GM18868 (cell line): ENCODE data around the gene SUPT3H.
"Not testable (repeated sequence)": the region's sequence is repeated elsewhere in the genome, so short reads cannot be mapped to it uniquely, and the experiment has no call there.

Experiments used
- ATAC-seq: cut with Tn5 transposase; IDR thresholded peaks from one replicate; pipeline ENCODE4 v1.9.1; 2021; ENCODE audit warnings: mild to moderate bottlenecking, moderate library complexity; ENCODE audit not compliant: unreplicated experiment

SUPT3H gene

DNA sequence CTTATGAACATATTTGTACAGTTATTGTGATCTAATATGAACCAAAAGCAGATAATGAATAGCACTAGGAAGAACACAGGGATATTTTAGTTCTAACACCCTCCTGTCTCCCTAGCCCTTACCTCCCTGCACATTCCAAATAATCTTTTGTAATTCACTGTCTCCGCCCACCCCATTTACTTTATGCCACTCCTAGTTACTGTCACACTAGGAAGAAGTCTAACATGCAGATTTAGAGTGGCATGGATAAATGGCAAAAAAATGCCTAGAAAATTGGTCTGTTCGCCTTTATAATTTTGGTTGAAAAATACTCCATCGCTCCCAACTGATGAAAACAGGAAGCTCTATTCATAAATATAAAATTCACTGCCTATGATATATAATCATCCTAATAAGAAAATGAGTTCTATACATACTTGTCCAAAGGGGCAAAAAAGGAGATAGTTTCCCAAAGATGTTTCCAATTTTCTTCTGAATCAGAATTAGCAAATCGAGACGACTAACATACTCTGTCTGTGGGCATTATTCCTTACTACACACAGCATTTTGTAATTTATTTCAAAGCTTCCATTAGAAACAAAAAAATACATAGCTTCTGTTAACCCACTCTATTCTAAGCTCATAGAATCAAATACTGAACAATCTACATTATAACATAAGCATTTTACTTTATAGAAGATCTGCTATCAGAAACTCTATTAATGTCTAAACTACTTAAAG, 50.9 kb downstream of the SUPT3H start:
- no peak for ATAC-seq

DNA sequence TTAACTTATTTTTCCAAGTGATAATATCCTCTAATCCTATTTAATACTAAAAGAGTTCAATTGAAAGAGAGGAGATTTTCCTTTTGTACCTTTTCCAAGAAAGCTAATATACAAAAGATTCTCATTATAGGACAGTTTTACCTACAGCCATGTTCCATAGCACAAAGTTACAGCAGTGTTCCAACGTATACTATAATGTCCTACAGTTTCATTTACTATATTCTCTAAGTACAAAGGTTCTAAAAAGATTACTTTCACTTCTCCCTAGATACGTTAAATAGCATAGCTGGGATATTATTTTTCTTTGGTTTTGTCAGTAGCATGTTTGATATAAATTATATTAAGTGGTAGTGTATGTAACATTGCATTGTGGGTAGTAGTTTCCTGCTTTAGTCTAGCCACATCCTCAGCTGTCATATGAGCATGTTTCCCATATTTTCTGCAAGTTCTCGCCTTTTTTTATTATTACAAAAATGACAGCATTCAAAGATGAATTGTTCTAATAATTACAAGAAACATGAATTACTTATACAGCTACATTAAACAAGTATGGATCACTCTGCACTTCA, 54.0 kb downstream of the SUPT3H start:
- no peak for ATAC-seq

DNA sequence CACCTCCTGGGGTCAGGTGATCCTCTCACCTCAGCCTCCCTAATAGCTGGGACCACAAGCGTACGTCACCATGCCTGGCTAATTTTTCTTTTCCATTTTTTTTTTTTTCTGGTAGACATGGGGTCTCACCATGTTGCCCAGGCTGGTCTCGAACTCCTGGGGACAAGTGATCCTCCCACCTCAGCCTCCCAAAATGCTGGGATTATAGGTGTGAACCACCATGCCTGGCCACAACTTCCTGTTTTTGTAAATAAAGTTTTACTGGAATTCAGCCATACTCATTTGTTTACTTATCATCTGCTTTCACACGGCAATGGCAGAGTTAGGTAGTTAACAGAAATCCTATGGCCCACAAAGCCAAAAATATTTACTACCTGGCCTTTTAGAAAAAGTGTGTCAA, 57.4 kb downstream of the SUPT3H start:
- ATAC-seq, result no peak

DNA sequence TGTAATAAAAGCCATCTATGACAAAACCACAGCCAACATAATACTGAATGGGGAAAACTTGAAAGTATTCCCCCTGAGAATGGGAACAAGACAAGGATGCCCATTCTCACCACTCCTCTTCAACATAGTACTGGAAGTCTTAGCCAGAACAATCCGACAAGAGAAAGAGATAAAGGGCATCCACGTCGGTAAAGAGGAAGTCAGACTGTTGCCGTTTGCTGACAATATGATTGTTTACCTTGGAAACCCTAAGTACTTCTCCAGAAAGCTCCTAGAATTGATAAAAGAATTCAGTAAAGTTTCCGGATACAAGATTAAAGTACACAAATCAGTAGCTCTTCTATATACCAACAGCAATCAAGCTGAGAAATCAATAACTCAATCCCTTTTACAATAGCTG, 63.6 kb downstream of the SUPT3H start:
- no peak for ATAC-seq

DNA sequence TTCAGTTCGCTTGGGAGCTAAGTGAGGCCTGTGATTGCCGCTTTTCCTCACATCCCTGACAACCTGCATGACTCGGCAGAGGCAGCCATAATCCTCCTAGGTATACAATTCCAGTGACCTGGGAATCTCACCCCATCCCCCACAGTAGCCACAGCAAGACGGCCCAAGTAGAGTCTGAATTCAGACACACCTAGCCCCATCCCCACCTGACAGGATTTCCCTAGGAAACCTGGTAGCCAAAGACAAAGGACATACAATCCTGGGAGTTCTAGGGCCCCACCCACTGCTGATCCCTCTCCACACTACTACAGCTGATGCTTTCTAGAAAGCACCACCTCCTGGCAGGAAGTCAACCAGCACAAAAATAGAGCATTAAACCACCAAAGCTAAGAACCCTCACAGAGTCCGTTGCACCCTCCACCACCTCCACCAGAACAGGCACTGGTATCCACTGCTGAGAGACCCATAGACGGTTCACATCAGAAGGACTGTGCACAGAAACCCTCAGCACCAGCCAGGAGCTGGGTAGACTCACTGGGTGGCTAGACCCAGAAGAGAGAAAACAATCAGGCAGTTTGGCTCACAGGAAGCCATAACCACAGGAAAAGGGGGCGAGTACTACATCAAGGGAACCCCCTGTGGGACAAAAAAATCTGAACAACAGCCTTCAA, 67.5 kb downstream of the SUPT3H start:
- ATAC-seq, result no peak

DNA sequence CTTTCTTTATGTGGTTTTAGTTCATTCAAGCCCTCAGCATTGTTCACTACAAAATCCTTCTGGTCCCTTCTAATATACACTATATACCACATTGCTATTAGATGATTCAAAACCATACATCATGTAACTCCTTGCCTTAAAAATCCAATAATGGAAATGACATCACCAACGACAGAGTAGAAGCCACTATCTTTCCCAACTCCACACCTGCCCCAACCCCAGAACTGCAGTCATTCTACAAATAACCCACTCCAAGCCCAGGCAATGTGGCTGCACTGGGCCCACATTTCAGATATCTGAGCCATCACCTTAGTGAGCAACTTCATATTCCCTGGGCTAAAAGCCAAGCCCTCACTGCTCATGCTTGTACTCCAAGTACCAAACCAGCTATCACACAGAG, 72.2 kb downstream of the SUPT3H start:
- no peak for ATAC-seq

DNA sequence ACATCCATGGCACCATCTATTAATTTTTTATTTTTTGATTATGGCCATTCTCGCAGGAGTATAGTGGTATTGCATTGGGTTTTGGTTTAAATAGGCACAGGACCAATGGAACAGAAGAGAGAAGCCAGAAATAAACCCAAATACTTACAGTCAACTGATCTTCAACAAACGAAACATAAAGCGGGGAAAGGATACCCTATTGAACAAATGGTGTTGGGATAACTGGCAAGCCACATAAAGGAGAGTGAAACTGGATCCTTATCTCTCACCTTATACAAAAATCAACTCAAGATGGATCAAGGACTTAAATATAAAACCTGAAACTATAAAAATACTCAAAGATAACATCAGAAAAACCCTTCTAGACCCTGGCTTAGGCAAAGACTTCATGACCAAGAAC, 74.9 kb downstream of the SUPT3H start:
- ATAC-seq, result no peak

DNA sequence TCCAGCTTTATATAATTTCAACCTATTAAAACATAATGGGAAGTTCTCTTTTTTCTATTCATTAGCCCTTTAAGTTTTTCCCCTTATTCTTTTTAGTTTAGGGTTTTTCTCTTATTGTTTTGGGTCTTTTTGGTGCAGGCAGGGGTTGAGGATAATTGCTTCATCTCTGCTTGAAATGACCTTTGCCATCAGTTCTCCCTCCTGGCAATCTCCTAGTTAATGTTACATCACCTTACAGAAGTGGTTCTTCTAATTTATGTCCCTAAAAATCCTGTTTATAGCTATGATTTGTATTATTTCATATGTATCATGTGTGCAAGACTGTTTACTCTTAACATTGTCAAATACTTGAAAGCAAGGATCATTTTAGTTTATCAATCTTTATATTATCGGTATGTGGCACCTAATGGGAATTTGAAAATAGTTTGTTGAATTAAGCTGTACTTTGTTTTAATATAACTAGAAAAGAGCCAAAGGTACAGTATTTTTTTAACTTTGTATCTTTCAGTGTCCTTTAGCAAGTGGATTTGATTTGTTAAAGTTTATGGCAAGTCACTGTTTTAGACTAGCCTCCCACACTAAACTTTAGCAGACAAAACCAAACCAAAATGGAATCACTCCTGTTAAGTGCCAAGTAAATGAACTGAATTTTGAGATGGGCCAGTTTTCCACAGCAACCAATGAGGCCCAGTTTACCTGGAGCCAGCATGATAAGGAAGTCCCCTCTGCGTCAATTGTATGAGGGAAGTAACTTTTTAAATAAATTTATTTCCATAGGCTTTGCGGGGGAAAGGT, 76.2 kb downstream of the SUPT3H start:
- ATAC-seq, result no peak

DNA sequence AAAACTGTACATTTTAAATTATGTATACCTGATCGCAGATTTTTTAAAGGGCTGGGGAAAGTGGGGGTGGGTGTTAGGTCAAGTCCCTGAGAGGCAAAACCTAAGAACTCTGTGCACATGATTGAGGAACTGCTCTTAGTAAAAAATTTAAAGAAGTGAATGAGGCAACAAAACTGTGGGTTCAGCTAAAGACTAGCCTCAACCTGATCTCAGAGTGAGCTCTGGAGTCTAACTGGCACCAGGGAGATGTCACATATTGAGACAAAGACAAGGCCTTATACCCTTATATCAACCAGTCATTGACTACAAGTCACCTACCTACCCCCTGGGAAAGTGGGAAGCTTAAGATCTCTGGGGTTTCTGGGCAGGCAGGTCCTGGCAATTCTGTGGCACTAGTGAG, 77.0 kb downstream of the SUPT3H start:
- no peak for ATAC-seq

DNA sequence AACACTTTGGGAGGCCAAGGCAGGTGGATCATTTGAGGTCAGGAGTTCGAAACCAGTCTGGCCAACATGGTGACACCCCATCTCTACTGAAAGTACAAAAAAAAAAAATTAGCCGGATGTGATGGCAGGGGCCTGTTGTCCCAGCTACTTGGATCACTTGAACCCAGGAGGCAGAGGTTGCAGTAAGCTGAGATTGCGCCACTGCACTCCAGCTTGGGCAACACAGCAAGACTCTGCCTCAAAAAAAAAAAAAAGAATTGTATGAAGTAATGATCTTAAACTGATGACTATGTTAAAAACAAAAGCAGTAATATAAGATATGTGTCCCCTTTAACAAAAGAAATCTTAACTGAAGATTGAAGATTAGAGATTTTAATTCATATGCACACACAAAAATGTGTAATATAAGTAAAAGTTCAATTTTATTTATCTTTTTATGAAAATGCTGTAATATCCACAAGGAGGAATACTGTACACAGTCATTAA, 78.6 kb downstream of the SUPT3H start:
- ATAC-seq, result no peak

DNA sequence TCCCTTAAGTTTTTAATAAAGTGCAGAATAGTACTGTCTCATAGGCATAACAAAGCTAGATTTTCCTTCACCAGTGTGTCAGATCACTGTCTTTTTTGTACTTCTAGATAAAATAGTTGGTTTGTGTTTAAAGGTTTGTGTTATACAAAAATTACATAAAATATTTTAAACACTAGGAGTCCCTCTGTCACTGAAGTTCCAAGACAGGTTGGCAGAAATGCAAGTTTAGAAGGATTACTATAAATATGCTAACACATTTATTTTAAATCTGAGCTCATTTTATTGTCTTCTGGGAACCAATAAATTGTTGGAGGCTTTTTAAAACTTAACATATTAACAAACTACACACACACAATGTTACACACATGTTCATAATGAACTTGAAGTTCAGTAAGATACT, 80.4 kb downstream of the SUPT3H start:
- ATAC-seq, result no peak

DNA sequence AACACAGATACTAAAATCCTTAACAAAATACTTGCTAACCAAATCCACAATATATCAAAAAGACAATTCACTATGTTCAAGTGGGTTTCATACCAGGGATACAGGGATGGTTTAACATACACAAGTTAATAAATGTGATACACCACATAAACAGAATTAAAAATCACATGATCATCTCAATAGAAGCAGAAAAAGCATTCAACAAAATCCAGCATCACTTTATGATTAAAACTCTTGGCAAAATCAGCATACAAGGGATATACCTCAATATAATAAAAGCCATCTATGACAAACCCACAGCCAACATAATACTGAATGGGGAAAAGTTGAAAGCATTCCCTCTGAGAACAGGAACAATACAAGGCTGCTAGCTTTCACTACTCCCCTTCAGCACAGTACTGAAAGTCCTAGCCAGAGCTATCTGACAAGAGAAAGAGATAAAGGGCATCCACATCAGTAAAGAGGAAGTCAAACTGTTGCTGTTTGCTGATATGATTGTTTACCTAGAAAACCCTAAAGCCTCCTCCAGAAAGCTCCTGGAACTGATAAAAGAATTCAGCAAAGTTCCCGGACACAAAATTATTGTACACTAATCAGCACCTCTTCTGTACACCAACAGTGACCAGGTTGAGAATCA, 83.6 kb downstream of the SUPT3H start:
- ATAC-seq, result not testable (repeated sequence)

DNA sequence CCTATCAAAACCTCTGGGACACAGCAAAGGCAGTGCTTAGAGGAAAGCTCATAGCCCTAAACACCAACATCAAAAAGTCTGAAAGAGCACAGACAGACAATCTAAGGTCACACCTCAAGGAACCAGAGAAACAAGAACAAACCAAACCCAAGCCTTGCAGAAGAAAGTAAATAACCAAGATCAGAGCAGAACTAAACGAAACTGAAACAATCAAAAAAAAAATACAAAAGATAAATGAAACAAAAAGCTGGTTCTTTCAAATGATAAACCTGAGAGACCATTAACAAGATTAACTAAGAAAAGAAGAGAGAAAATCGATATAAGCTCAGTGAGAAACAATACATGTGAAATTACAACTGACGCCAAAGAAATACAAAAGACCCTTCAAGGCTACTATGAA, 84.4 kb downstream of the SUPT3H start:
- no peak for ATAC-seq

DNA sequence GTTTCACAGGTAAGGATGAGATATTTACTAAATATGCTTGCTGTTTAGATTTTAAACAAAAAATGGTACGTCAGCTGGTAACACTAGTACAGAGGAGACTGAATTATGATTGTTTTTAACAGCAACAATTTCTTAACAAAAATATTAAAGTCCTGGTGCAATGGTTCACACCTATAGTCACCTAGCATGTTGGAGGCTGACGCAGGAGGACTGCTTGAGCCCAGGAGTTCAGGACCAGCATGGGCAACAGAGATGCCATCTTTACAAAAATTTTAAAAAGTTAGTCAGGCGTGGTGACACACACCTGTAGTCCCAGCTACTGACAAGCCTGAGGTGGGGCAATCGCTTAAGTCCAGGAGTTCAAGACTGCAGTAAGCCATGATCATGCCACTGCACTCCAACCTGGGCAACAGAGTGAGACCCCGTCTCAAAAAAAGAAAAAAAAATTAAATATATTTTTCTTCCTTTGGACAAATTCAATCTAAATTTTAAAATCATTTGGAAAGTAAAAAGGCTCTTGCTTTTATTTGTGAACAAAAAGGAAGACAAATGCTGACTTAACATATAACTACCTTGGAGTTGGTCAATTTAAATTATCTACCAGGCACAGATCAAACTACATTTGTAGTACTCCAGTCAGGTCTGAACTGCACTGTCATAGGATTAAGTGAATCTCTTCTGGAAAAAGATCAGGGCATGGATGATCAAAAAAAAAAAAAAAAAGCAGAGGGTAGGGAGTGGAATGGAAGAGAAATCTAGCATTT, 87.8 kb downstream of the SUPT3H start:
- no peak for ATAC-seq

DNA sequence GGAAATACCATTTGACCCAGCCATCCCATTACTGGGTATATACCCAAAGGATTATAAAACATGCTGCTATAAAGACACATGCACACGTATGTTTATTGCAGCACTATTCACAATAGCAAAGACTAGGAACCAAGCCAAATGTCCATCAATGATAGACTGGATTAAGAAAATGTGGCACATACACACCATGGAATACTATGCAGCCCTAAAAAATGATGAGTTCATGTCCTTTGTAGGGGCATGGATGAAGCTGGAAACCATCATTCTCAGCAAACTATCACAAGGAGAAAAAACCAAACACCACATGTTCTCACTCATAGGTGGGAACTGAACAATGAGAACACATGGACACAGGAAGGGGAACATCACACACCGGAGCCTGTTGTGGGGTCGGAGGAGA, 91.0 kb downstream of the SUPT3H start:
- not testable (repeated sequence) for ATAC-seq

DNA sequence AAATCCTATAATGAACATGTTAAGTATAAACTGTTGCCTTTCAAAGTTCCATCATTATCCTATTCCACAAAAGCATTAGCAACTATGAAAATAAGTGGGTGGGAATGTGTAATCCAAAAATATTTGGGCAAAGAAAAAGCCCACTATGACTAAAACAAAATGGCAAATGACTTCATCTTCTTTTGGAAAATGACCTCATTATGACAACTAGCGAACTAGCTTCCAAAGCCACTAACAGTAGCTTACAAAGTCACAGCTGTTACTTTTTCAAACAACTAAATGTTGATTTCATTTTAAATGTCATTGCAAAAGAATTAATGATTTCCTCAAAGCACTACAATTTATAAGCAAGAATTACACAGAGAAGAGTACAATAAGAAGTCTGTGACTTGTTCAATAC, 99.4 kb downstream of the SUPT3H start:
- ATAC-seq, result no peak

DNA sequence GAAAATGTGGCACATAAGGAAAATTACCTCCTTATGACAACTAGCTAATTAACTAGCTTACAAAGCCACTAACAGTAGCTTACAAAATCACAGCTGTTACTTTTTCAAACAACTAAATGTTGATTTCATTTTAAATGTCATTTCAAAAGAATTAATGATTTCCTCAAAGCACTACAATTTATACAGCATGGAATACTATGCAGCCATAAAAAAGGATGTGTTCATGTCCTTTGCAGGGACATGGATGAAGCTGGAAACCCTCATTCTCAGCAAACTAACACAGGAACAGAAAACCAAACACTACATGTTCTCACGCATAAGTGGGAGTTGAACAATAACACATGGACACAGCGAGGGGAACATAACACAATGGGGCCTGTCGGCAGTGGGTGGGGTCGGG, 100.0 kb downstream of the SUPT3H start:
- ATAC-seq, result not testable (repeated sequence)

DNA sequence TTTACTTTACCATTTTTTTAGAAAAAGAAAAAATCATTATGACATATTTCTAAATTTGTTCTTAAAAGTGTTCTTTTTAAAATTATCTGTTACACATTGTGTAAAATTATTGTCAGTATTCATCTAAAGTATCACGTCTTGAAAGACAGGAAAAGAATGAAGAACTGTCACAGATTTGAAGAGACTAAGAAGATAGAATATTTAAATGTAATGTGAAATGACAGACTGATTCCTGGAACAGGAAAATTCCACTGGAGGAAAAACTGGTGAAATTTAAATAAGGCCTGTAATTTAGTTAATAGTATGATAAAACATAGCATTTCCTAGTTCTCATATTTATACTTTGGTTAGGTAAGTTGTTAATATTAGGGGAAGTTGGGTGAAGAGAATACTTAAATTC, 102.4 kb downstream of the SUPT3H start:
- ATAC-seq, result no peak

DNA sequence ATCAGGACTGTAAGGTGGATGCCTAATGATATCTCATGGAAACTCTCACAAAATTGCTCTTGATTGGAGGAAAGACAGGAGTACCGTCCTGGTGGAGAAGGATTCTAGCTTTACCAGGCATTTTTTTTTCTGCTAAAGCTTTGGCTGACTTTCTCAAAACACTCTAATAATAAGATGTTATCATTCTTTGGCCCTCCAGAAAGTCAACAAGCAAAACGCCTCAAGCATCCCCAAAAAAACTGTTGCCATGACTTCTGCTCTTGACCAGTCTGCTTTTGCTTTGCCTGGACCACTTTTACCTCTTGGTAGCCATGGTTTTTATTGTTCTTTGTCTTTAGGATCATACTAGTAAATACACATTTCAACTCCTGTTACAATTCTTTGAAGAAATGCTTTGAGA, 105.1 kb downstream of the SUPT3H start:
- no peak for ATAC-seq

DNA sequence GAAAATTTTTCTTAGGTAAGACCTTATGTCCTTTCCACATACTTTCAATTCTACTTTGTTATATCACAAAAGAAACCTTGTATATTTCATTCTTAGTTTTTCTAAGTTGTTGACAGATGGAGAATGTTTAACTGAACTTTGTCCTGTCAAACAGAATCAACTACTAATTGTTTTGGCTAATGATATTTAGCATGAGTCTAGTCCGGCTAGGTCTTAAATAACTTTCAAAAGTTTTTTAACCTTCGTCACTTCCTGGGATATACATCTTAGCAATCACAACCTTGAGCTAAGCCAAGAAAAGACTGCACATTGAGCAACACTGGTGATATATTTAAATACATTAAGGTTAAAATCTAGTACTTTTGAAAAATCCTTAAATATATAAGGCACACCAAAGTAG, 112.5 kb downstream of the SUPT3H start:
- no peak for ATAC-seq
